ACHN (cell line): ENCODE data around the gene FAM170B.

Experiments used
- DNase-seq: peaks from one replicate; pipeline ENCODE4 v3.0.0-alpha.2; 2015
- in situ Hi-C: cut with HindIII; loops from 2 replicates; pipeline ENCODE4 v1.10.0; 2017; ENCODE audit warnings: low sequenced_read_pairs, low pct_ligation_motif_present, low pct_unique_long_range_greater_than_20kb

The FAM170B gene

GRCh38 chr10:49158404-49158803, 24.6 kb upstream of the FAM170B start:
- DNase-seq: no peak

GRCh38 chr10:49157229-49157628, 23.4 kb upstream of the FAM170B start:
- DNase-seq: no peak
- in situ Hi-C loops: no loop called here

More at GRCh38 chr10:49158404-49158803, 24.6 kb upstream of the FAM170B start:
- in situ Hi-C loops: no loop called here

GRCh38 chr10:49154641-49155040, 20.8 kb upstream of the FAM170B start:
- no peak for DNase-seq
- in situ Hi-C loops: no loop called here

- in situ Hi-C loops: no loop called here
- no peak for DNase-seq
Measured at GRCh38 chr10:49153971-49154370, 20.1 kb upstream of the FAM170B start.

- in situ Hi-C loops: no loop called here
- DNase-seq: no peak
Measured at GRCh38 chr10:49153115-49153514, 19.3 kb upstream of the FAM170B start.

GRCh38 chr10:49152663-49153062, 18.8 kb upstream of the FAM170B start:
- DNase-seq: no peak
- in situ Hi-C loops: no loop called here

- in situ Hi-C loops: no loop called here
- DNase-seq: no peak
Measured at GRCh38 chr10:49152037-49152436, 18.2 kb upstream of the FAM170B start.

- in situ Hi-C loops: no loop called here
- no peak for DNase-seq
Measured at GRCh38 chr10:49151481-49151880, 17.7 kb upstream of the FAM170B start.

GRCh38 chr10:49151025-49151445, 17.2 kb upstream of the FAM170B start:
- no peak for DNase-seq
- in situ Hi-C loops: no loop called here

- DNase-seq: no peak
- in situ Hi-C loops: no loop called here
Measured at GRCh38 chr10:49150426-49150825, 16.6 kb upstream of the FAM170B start.

GRCh38 chr10:49149881-49150280, 16.1 kb upstream of the FAM170B start:
- no peak for DNase-seq
- in situ Hi-C loops: no loop called here

- in situ Hi-C loops: no loop called here
- no peak for DNase-seq
Measured at GRCh38 chr10:49144058-49144720, 10.4 kb upstream of the FAM170B start.

GRCh38 chr10:49143249-49143648, 9.4 kb upstream of the FAM170B start:
- in situ Hi-C loops: no loop called here
- DNase-seq: no peak

GRCh38 chr10:49141541-49142332, 7.9 kb upstream of the FAM170B start:
- in situ Hi-C loops: no loop called here
- DNase-seq: no peak

GRCh38 chr10:49140304-49141177, 6.7 kb upstream of the FAM170B start:
- in situ Hi-C loops: no loop called here
- no peak for DNase-seq

GRCh38 chr10:49139846-49140195, 6.0 kb upstream of the FAM170B start:
- in situ Hi-C loops: no loop called here
- DNase-seq: peak; percentile 54

GRCh38 chr10:49139028-49139845, 5.4 kb upstream of the FAM170B start:
- in situ Hi-C loops: no loop called here
- DNase-seq: no peak

- DNase-seq: no peak
- in situ Hi-C loops: no loop called here
Measured at GRCh38 chr10:49138361-49138891, 4.6 kb upstream of the FAM170B start.
